HG02798 (cell line): Measurements from ENCODE around the gene RBFOX1.

Experiments used
- ATAC-seq: cut with Tn5 transposase; IDR thresholded peaks from one replicate; pipeline ENCODE4 v1.9.1; 2021; ENCODE audit warnings: mild to moderate bottlenecking; ENCODE audit not compliant: unreplicated experiment, poor library complexity

The RBFOX1 gene

DNA sequence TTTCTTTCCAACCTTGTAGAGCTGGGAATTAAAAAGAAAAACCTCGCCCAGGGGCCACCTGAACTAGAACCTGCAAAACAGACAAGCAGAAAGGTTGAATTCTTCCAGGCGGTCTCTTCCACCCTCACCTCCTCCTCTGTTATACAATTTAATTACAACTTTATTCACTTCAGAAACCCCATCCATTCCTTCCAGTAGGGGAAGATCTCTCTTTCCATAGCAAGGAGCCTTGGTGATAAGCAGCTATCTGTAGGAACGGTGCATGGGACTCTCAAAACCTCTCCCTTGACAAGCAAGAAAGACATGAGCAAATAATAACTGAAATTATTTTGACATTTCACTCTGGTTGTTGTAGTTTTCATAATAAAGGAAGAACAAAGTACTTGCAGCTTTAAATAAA lies 176.0 kb downstream of the RBFOX1 start:
- ATAC-seq, result no peak

DNA sequence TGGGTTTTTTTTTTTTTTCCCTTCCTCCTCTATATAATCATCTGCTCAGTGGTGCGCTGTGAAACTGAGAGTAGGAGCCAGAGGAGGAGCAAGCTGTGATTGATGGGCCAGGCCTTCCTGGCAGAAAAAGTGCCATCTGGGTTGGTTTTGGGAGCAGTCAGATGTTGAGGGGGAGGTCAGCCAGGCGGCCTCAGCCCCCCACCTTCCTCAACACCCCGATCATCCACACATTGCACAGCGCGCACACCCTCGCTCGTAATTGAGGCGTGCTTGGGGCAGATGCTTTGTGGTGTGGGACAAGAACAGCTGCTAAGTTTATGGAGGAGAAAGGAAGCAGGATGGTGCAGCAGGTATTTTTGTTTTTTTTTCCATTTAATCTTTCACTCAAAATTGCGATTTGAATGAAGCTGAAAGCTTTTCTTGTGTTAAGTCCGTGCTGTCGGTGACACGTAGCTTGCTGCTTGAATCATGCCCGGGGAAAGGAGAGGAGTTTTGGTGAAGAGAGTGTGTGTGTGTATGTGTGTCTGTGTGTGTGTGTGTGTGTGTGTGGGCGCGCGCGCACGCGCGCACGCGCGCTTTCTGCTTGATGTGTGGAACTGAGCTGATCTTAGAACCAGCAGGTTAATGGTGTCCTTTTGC lies 177.4 kb downstream of the RBFOX1 start:
- no peak for ATAC-seq

DNA sequence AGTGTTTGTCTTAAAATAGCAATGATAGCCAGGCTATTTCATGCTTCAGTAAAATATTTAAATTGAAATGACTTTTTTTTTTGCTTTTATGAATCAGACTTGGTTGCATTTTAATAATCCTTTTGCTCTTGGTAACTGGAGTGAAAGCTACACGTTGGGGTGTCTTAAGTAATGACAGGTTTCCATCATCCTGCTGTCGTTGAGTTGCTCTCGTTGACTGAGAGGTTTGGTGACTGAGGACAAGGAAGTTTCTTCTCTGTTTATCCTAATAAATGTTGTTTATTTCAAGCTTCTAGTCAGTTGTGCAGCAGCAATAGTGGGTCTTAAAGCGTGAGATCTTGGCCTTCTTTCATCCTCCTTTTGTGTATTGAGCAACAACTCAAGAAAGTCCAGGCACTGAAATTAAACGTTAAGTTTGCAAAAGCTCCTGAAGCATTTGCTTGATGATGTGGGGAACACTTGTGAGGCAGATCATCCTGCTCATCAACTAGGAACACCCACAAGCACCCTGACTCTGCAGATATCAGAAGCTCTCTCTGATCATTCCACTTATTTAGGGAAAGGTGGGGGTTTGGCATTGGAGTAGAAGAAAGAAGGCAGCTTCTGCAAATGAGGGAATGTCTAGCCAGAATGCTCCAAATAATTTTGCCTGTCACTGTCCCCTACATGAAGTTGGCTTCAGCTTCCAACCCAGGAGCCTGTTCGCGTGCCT lies 179.1 kb downstream of the RBFOX1 start:
- no peak for ATAC-seq

DNA sequence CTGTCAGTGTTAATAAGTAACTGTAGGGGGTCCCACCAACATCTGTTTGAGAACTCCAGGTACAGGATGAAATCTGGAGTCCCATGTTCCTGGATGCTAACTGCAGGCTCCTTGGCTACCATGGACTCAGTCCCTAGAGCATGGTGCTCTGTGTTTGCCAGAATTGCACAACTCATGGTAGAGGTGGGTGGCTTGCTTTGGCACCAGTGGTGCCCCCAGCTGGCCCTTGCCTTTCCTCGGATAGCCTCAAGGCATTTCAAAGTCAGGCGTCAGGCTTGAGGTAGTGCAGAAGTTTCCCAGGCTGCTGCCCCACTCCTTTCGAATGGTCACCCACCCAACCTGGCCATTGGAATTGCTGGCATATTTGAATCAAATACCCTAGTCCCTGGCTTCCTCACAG lies 179.9 kb downstream of the RBFOX1 start:
- no peak for ATAC-seq

DNA sequence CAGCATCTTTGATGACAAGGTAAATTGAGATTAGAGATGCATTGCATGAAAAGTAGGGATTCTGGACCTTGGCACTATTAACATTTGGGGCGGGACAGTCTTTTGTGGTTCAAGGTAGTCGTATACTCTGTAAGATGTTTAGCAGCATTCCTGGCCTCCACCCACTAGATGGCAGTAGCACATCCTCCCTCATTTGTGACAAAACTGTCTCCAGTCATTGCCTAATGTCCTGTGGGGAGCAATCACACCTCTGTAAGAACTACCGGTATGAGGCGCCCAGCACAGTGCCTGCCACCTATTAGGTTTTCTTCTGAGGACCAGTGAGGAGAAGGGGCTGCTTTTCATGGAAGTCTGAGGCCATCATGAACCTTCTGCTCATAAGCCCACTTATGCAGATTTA lies 180.8 kb downstream of the RBFOX1 start:
- ATAC-seq, result no peak

DNA sequence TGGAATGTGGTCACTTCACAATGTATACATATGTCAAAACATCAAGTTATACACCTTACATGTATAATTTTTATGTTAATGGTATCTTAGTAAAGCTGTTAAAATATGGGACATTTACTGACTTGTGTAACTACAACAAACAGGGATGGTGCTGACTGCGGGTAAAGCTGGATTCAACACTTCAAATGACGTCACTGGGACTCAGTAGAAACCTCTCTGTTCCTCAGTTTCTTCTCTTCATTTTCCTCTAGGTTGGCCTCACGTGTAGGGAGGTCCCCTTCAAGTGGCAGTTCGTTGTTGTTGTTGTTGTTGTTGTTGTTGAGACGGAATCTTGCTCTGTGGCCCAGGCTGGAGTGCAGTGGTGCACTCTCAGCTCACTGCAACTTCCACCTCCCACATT lies 182.9 kb downstream of the RBFOX1 start:
- ATAC-seq, result no peak

DNA sequence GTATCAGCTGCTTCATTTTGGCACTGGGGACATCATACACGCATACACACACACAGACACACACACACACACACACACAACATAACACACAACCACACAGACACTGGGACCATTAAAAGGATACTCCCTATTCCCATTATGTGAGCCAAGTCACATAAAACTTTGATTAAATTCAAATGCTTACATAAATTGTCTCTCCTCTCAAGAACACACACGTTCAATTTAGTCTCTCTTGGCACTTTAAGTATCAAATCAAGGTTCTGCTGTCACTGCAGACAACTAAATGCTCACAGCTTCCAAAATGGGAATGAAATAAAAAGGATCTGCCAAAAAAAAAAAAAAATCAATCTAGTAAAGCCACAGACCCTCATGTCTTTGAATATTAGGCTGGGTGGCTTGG lies 184.9 kb downstream of the RBFOX1 start:
- no peak for ATAC-seq

DNA sequence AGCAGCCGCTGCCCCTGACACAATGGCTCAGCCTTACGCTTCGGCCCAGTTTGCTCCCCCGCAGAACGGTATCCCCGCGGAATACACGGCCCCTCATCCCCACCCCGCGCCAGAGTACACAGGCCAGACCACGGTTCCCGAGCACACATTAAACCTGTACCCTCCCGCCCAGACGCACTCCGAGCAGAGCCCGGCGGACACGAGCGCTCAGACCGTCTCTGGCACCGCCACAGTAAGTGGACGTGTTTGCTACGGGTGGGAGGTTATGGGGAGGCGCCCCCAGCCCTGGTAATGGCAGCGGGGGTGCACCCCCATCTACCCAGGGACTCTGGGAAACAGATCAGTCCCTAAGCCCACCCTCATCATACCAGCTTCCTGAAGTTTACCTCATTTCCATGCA lies 185.5 kb downstream of the RBFOX1 start:
- ATAC-seq, result no peak

DNA sequence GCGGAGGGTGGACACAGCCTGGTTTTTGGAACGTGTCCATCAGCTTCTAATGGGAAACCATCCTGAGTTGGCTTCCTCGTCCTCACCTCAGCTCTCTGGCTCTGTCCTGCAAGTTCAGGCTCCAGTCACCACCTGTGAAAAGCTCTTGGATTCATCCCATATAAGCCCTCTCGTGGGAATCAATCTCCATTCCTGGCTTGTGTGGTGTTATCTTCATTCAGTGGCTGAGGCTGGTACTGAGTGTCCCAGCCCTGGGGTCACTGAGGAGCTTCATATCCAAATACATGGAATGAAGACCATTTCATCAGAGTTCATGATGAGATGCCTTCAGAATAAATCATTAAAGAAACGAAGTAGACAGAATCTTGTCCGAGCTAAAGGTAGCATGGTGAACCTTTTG lies 189.2 kb downstream of the RBFOX1 start:
- ATAC-seq, result no peak

DNA sequence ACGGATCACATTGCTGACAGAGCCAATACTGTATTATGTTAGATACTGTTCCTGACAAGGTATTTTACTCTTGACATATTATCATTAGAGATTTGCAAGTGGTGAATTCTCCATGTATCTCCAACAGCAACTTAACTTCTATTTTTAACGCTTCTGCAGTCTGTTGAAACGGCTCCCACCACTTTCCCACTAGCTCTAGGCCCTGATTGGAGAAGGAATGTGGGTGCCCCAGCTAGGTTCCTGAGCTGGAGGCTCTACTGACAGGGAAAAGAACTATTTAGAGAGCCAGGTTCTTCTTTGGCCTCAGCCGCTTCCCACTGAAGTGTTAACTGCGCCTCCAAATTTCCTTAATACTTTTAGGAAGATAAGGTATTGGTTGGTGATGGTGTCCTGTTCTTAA lies 191.8 kb downstream of the RBFOX1 start:
- no peak for ATAC-seq

DNA sequence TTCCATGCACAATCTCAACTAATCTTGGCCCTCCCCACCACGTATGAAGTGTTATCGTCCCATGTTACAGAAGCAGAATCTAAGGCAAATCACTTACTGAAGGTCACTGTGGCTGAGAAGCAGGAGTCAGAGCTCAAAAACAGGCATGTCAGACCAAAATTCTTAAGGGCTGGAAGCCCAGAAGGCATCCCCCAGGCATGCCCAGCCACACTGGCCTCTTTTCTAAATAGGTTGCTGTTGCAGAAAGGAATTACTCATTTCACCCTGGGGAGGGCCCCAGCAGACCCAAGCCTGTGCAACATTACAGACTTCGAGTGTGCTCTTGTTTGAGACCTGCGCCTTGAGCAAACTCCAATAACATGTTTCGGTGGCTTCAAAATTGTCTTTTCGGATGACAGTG lies 194.1 kb downstream of the RBFOX1 start:
- no peak for ATAC-seq

DNA sequence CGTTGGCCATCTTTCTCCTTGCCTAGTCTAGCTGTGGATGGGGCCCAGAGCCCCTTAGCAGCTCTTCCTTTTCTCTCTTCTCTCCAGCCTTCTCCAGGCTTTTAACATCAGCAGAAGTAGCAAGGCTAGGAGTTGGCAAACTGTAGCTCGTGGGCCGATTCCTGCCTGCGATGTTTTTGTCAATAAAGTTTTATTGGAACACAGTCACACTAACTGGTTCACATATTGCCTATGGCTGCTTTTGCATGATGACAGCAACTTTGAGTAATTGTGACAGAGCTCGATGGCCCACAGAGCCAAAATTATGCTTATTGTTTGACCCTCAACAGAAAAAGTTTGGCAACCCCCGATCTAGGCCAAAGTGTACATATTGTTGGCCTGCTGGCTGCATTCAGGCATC lies 199.9 kb downstream of the RBFOX1 start:
- ATAC-seq, result no peak

DNA sequence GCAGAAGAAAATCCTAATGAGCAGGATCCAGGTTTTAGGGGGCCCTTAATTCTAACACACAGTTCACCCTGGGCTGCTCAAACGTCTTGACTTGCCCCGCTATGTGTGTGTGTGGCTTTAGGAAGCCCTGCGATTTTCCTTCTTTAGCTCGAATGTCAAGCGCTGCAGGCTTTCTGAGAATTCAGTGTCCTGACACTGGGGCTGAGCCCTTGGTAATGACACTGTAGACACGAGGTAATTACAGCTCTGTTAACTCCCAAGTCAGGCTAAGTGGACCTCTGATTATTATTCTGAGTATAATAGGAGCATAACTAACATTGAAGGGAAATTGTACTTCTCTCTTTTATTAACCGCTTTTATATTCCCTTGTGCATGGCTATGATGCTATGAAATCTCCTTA lies 202.1 kb downstream of the RBFOX1 start:
- ATAC-seq, result no peak

DNA sequence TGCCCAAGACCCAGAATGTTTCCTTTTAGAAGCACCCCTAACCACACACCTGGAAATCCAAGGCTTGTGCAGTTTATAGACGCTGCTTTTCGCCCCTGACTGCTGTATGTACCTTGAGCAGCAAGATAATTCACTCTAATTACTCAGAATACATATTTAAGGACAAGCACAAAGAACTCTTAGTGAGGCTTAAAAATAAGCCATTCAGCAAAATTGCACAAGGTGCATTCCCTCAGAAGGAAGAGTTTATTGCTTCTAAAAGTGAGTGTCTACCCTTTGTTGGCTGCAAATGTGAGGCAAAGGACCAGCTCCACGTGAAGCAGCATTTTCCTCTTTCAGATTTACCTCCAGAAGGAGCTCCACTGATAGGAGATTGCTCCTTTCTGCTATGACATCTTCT lies 208.4 kb downstream of the RBFOX1 start:
- ATAC-seq, result no peak

DNA sequence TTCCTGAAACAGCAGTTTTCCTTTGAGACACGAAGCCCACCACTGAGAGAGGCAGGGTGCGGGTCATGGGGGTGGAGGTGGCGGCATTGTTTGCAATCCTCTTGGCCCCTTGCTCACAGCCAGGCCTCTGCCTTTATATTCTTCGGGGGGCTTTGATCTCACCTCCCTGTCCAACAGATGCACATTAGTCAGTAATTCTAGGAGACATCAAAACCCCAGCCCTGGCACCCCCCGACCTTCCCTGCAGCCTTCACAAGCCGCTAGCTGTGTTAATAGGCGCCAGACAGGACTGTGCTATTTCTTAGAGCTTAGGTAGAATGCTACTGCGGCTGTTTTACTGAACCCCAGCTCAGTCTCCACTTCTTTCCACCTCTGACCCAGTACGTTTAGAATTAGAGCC lies 212.6 kb downstream of the RBFOX1 start:
- ATAC-seq, result no peak

DNA sequence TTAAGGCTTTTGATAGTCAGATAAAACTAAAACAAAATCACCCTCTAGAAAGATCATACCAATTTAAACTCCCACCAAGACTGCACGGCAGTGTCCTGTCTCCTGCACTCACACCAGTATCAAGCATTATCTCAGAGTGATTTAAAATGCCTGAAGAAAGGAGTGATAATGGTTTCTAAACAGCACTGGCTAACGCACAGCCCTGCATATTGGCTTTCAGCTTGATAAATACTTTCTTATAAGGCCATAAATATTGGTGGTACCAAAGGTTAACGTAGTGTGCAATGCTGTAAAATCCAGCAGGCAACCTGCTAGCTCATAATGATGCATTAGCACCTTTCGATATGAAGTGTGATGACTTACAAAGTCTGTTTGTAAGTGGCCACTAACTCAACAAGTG lies 214.3 kb downstream of the RBFOX1 start:
- ATAC-seq, result no peak

DNA sequence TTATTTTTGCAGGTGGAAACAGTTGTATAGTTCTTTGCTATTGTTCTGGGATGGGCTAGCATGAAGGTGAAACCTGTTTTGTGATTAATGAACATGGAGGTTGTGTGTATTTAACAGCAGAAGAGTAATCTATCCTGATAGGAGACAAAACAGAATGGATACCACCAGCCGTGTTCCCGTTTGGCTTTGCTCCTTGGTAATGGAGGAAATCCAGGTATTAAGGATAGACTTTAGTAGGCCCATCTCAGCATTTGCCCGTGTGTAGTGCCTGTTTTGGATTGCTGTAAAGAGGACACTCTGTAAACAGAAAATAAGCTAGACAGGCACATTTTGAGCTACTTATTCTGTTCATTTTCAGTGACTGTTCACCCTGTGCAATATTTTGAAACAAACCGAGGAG lies 215.1 kb downstream of the RBFOX1 start:
- ATAC-seq, result no peak

DNA sequence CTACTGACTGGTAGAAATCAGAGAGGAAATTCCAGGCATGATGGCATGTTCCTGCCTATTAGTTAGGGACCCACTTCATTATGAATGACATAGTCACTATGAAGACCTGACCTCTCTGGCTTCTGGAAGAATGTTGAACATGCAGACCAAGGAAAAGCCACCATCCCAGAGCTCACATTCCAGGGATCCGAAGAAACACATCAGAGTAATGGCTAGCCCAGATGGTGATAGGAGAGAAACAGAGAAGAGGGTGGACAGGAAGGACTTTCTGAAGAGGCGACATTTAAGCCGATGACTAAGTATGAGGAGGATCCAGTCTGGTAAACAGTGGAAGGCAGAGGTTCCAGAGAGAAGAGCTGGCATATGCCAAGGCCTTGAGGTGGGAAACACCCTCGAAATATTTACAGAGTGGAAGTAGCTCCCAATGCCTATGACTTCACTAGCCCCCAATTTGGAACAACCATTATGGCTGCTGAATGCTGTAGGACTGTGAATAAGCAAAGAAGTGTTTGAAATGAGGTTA lies 216.2 kb downstream of the RBFOX1 start:
- ATAC-seq, result no peak

DNA sequence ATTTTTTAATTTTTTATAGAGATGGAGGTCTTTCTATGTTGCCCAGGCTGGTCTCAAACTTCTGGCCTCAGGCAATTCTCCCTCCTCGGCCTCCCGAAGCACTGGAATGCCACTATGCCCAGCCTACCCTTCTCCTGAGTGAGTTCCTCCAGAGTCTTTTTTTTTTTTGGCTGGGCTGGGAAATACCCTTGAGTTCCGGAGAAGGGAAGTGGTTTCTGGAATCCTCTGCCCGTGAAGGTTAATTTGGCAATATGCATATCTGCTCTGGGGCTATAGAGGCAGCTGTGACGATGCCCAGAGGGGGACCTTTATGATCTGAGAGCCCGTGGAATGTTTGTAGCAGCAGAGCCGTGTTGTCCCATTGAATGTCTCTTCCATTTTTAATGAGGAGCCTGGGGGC lies 217.5 kb downstream of the RBFOX1 start:
- ATAC-seq, result no peak

DNA sequence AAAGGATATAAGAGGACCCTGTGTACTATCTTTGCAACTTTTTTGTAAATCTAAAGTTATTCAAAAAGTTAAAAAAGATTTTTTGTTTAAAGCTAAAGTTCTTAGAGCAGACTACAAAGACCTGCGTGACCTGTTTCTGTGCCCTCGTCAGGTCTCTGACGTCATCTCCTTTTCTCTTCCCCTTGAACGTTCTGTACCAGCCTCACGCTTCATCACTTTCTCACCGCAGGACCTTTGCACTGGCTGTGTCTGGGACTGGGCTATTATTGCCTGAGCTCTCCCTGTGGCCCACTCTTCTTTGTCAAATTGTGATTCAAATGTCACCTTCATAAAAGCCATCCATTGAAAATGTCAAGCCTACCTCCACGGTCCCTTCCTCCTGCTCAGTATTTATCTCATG lies 222.8 kb downstream of the RBFOX1 start:
- ATAC-seq, result no peak

DNA sequence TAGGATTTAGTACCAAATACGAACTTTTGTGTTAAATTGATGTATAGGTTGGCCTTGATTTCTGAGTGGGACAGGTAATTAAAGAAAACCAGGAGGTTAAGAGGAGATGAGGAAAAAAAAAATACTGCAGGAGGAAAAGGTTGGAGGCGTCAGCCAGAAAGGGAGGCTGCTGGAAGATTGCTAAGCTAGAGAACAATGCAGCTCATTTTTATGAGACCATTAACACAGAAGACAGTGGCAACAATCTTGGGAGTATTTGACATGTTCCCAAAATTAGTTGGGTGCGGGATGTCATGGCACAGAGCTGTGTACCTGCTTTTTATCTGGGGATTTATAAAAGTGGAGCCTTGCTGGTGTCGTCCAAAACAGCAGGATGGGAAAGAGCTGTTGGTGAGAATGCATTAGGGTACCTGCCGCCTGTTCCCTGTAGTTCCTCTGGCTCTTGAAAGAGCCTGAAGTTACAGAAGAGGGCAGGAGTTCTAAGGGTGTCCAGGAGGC lies 229.3 kb downstream of the RBFOX1 start:
- ATAC-seq, result no peak

DNA sequence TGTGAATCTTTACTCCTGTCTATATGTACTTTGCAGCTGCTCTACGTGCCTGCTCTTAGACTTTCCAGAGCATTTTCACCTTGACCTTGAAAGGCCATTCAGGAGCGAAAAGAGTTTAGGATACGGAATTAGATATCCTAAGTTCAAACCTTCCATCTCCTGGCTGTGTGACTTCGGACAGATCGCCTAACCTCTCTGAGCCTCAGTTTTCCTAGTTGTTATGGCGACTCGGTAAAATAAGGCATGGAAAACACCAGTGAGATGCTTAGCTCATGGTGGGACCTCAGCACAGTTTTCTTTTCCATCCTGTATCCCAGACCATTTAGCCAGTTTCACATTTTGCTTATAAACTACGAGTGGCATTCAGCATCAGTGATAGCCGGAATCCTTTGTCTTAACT lies 233.7 kb downstream of the RBFOX1 start:
- ATAC-seq, result no peak
